H1 (cell line): ENCODE data around the gene SLCO2A1. TPM values are rescaled to one million over a fixed set of nuclear protein-coding genes. Genes with fewer than 3 reads are reported as not detected.

Experiments used
- CHD2 ChIP-seq: IDR thresholded peaks from 2 replicates; pipeline ENCODE4 v1.6.1; 2012; ENCODE audit warnings: low read length, improper control_type of control experiment
- EZH2 ChIP-seq: fragments of 200-600 bp; sonication (generic); IDR thresholded peaks from 2 replicates; pipeline ENCODE4 v1.7.1; 2012; ENCODE audit warnings: low read depth, mild to moderate bottlenecking, moderate library complexity, low read length, inconsistent platforms; ENCODE audit not compliant: severe bottlenecking
- GABPA ChIP-seq: IDR thresholded peaks from 2 replicates; pipeline ENCODE4 v1.6.1; 2011; ENCODE audit warnings: mild to moderate bottlenecking, low read length, moderate library complexity, borderline replicate concordance; ENCODE audit not compliant: insufficient read depth
- KDM5A ChIP-seq: fragments of 200-600 bp; IDR thresholded peaks from 2 replicates; pipeline ENCODE4 v1.7.1; 2012; ENCODE audit warnings: mild to moderate bottlenecking, low read length, inconsistent platforms, mixed read lengths
- RBBP5 ChIP-seq: IDR thresholded peaks from 2 replicates; pipeline ENCODE4 v1.7.1; 2012; ENCODE audit warnings: low read depth, mild to moderate bottlenecking, inconsistent platforms, low read length, moderate library complexity, borderline replicate concordance
- RFX5 ChIP-seq: IDR thresholded peaks from 2 replicates; pipeline ENCODE4 v1.6.1; 2011; ENCODE audit warnings: low read depth, low read length, improper control_type of control experiment, borderline replicate concordance
- SIN3A ChIP-seq, 2 experiments: IDR thresholded peaks in 1 of 2; conservative IDR thresholded peaks in 1 of 2; 2 replicates each; pipeline ENCODE4 v1.6.1; 2011 to 2012; ENCODE audit warnings: low read length in 2 of 2, improper control_type of control experiment in 1 of 2, low read depth in 1 of 2, mild to moderate bottlenecking in 1 of 2
- TAF7 ChIP-seq: optimal IDR thresholded peaks from 2 replicates; pipeline ENCODE3; 2011; ENCODE audit warnings: low read depth, mild to moderate bottlenecking, inconsistent platforms, low read length, moderate library complexity, borderline replicate concordance
- polyA plus RNA-seq, 7 experiments: library from polyadenylated mRNA; depleted of rRNA in 3 of 7; stranded (reverse) in 5 of 7; unstranded in 2 of 7; fragments of >200 nt in 5 of 7; fragments of 200-250 nt in 2 of 7; gene quantifications; 1 replicate in 5 of 7; 2 replicates in 1 of 7; 4 replicates in 1 of 7; pipeline versions ENCODE4 v1.2.1 to v1.2.3, GENCODE V29; 2011 to 2013; ENCODE audit warnings: missing spikeins in 2 of 7, mixed read lengths in 2 of 7
- total RNA-seq: library from RNA; stranded (reverse); fragmentation: NEBNext Ultra II Directional; extraction: Animal tissue kit (Norgen Biotek cat#: 25700); gene quantifications from 2 replicates; pipeline ENCODE4 v1.2.1, GENCODE V29; 2021

SLCO2A1 gene
- total and polyA plus RNA-seq, 2 of the 8 experiments (the other 6 are each of a cell fraction or from before 2014, with no cell fraction given), result 1.1 to 2.3 TPM

DNA sequence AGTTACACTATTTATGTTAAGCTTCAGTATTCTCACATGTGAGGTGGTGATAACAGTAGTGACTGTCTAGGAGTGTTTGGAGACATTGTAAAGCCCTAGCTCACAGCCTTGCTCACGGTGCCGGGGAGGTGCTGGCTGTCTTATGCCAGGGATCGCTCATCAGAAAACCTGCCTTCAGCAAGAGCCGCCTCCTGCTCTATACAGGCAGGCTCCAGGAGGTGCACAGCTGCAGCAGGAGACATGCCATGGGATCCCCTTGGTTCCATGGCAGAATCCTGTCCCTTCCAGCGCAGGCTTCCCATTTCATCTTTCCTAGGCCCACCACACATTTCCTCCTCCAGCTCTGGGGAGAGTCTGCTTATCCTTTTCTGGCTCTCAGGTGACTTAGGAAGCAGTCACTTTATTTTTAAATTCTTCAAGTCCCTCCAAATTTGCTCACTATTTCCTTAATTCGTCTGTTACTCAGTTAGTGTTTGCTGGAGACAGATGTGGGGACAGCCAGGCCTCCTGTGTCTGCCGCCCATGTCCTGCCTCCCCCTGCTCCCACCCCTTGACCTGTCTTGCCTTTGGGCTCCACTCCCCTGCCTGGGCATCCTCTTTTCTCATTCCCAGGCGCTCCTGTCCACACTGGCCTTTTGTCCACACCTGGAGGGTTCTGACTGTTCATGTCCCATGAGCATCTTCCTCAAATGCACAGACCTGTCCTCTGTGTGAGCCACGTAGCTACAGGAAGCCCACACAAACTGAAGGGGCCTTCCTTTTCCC lies 31.7 kb downstream of the SLCO2A1 start (continued):
- TF ChIP-seq CHD2, result no peak
- TF ChIP-seq SIN3A (conservative IDR thresholded peaks at IDR 0.05 in 1 of 2, IDR thresholded peaks at IDR 0.05 in 1 of 2; ENCODE audit: low read depth in 1 of 2, low read length in 2 of 2), result no peak
- no peak for TF ChIP-seq EZH2
- TF ChIP-seq RBBP5, result no peak
- no peak for TF ChIP-seq TAF7
- TF ChIP-seq GABPA, result no peak
- no peak for TF ChIP-seq RFX5
- TF ChIP-seq KDM5A, result no peak
- TF ChIP-seq, all 59 proteins: peak for 0
